Measurements from ENCODE around the gene RPL27A.

The RPL27A gene

DNA sequence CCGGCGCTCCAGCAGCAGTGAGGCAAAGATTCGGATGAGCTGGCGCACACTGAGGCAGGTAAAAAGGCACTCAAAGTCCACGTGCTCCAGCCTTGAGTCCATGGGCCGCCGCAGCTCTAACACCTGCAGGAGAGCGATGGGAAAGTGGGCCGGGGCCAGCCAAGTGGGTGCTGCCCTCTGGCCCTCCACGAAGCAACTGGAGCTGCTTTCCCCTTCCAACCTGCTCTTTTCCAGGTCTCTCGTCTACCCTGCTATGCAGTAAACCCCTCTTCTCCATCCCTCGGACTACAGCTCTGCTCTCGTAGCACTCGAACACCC lies 20.0 kb downstream of the RPL27A start:
- no peak for DNase-seq

DNA sequence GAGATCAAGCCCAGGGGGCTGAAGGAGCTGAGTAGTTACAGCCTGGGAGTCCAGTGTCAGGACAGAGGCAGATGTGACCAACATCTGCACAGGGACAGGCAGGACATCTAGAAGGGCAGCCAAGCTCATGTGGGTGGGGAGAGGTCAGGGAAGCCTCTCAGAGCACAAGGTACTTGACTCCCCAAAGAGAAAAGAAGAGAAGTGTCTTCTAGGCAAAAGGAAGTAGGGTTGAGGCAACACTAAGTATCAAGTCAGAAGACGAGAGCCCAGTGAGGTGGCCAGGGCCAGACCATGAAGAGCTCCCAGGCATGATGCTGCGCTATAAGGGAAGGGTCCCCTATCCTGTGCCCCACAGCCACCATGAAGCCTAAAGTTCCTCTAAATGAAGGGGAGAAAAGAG lies 21.5 kb downstream of the RPL27A start:
- no peak for DNase-seq

DNA sequence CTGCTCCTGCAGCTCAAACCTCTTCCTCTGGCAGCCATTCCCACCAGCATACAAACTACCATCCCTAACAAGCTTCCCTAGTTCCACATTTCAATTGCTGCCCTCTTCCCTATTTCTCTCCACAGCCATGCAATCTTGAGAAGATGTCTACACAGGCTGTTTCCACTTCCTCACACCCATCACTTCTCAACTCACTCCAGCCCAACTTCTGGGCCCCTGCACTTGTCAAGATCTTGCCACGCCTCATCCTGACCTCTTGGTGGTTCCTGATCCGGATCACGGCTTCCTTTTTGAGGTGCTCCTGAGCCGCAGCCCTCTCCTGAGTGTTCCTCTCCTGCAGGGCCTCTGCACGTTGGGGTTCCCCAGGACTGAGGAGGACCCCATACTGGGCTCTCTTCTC lies 22.6 kb downstream of the RPL27A start:
- DNase-seq, result no peak

DNA sequence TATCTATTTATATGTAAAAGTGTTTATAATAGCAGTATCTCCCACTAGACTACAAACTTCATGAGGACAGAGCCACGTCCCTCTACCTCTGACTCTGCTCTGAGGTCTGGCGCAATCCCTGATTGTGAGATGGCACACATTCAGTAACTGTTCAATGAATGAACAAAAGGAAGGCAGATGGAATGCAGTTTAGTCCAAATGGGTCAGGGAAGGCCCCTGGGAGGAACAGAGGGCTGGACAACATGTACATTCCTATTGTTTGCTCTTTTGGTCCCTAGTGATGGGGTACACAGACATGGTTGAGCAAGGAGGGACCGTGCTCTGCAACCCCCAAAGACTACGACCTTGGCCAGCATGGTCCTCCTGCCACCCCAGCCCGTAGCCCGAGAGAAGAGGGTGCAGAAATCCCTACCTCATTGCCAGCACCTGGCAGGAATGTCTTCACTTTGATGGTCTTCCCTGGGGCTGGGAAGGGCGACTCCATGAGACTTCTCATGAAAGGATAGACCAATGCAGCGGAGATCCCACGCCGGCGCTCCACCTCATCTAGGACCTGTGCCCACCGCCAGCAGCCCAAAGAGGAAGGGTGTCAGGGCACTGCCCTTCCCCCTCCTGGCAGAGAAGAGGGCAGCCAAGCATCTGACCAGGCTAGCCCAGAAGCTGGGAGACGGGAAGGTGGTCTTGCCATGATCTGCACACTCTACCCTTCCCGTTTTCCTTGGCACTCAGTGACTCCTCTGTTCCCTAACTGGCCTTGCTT lies 24.3 kb downstream of the RPL27A start:
- no peak for DNase-seq

DNA sequence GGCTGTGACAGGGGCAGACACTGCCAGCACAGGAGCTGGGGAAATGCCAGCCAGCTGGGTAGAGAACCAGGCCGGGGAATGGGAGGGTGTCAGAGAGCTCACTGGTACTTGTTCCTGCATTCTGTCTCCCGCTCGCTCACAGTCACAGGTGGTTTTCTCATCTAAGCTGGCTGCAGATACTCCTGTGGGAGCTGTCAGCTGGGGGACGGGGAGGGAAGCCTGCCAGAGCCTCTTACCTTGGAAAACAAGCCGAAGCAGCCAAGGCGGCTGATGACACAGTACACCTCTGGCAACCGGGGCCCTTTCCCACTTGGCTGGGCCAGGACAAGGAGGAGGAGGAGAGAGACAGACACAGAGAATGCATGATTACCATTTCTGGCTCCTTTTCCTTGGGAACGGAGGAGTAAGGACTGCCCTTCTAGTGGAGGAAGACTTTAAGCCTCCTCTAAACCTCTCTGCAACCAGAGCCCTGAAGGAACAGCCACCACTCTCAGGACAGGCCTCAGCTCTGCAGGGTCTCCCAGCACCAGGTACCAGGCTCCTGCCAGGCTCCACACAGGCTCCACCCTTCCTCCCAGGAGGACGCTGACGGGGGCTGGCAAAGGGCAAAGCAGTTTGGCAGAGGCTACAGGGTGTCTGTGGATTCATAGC lies 25.1 kb downstream of the RPL27A start:
- DNase-seq, result peak; percentile 52

DNA sequence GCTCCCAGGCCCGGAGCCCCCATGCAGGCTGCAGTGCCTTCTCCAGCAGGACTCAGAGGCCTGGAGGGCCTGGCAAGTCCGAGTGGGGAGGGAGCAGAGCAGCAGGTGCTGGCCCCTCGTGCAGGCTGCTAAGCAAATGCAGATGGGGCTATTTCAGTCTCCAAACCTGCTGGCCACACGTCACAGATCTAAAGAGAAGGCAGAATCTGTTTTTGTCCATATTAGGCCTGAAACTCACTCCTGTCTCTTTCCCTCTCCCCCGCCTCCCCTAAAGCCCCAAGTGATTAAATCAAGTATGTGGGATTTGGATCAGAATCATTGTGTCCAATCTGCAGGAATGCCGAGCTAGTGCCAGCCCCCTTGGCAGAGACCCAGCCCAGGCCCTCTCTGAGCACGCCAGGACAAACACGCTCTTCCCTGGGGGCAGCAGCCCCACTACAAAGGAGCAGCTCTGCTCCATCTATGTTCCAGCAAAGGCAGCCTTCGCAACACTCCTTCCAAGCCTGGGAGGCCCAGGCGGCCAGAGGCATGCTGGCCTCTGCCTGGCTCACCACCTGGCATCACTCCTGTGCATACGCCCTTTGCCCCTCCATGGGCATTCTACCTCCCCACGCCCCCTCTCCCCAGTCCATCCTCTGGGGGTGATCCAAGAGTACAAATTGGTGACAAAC lies 26.5 kb downstream of the RPL27A start:
- peak; percentile 55 for DNase-seq

DNA sequence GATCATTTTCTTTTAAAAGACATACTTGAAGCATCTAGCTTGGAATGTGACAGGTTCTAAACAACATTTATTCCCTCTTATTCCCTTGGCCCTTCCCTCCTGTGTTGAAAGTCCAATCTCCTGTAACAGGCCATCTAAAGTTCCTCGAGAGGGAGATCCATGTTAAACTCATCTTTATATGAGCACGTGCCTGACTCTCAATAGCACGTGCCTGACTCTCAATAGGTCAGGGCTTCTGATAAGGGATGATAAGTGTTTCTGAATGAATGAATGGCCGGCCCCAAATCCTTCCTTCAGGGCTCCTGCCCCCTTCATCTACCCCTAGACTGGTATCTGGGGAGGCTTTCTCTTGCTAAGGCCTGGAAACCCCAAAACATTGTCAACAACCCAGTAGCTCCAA lies 27.2 kb downstream of the RPL27A start:
- no peak for DNase-seq

DNA sequence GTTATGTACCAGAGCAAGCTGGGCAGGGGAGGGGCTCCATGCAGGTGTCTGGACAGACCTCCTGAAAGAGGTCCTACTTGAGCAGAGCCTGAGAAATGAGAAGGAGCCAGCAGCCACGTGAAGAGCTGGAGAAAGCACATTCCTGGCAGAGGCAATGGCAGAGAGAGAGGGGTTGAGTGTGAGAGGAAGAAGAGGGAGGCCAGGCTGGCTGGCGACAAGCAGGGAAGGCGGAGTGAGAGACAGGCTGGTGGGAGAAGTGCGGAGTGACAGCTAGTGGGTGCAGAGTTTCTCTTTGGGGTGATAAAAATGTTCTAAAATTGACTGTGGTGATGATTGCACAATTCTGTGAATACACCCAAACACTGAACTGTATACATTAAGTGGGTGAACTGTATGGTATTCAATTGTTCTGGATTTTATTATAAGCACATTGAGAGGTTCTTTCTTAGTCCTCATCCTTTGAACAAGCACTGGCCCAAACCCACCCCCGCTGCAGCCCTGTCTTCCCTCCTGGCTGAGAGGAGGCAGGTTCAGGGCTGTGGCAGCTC lies 29.4 kb downstream of the RPL27A start:
- no peak for DNase-seq

DNA sequence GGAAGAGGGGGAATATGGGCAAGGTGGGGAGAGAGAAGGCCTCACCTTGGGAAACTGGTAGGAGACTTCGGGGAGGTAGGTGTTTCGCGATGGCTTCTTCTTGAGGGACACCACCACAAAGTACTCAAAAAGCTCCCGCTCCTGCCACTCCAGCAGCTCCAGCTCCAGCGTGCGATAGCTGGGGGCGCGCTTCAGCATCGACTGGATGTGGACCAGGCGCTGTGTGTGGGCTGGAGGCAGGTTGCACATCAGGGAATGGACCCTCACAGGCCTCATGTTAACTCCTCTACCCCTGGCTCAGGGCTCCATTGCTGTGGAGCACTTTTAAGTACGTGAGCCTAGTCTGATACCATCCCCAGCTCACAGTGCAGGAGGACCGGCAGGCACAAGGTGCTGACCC lies 29.9 kb downstream of the RPL27A start:
- no peak for DNase-seq

DNA sequence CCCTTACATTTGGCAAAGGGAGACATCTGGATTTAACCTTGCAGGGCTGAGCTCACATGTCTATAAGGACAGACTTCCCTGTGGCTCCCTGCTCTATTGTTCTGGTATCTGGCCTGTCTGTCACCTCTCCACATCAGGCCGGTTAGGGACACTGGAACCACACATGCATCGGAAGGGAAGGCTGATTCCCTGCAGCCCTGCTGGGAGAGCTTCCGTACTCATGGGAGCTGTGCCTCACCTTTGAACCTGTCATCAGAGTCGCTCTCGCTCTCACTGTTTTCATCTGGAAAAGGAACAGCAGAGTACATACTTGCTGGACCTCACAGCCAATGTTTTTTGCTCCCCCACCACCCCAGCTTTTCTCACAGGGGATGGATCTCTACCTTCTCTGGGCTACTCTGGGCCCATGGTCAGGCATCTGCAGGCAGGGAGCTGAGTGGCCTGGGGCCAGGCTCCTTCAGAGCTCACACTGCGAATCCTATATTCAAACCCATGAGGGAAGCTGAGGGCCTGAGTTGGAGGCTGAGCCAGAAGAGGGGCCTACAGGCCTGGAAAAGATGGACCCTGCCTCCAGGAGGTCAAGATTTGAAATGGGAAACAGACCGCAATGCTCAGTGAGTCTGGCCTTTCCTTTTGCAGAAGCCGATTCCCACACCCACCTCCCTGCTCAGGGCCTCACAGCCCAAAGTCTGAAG lies 31.3 kb downstream of the RPL27A start:
- no peak for DNase-seq

DNA sequence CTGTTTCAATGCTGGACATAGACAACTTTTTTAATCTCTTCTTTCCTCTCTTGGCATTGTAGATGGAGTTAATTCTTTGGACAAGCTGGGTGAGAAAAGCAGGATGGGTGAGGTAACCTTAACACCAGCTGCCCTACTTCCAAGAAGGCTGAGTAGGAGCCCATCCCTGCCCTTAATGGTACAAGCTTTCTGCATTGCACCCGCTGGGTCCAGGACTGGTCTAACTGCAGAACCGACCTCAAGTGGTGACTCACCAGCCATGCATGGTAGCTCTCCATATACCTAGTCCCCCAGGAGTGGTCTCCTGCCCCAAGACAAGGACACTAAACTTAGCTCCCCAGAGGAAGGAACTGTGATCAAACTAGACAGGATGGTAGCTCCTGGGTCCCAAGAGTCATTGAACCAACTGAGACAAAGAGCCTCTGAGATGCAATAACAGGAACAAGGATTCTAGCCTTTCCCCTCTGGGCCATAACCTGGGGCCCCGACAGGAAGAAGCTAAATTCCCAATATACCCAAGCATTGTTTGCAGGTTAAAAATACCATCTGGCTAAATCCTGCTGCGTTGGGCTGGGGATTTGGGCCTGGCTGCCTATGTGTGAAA lies 32.1 kb downstream of the RPL27A start:
- DNase-seq, result no peak

DNA sequence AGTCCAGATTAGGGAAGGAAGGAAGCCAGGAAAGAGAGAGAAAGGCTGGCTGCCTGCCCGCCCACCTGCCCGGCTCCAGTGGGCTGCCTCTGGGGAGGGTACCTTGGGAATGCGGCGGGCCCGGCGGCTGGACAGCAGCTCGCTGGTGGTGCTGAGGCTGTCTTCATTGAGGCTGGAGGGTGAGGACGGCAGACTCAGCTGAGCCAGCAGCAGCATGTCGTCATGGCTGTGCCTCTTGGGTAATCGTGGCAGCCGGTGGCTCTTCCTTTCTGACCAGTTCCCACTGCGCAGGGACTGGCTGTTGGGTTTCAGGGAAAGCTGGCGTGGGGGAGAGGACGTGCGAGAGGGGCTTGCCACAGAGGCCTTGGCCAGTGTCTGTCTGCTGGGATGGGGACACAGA lies 32.9 kb downstream of the RPL27A start:
- DNase-seq, result no peak

DNA sequence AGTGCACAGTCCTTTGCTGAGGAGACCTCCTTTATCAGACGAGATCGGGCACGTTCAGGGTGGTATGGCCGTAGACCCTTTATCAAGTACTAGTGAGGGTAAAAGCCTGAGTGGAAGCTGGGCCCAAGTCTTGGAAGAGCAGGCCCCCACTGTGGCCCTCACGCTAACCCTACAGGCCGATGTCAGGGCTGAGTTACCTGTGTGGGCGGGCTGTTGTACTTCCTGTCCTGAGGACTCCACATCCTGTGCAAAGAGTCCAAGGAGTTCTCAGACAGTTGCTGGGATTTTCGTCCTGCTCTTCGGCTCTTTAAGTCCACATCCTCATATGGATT lies 34.9 kb downstream of the RPL27A start:
- no peak for DNase-seq

DNA sequence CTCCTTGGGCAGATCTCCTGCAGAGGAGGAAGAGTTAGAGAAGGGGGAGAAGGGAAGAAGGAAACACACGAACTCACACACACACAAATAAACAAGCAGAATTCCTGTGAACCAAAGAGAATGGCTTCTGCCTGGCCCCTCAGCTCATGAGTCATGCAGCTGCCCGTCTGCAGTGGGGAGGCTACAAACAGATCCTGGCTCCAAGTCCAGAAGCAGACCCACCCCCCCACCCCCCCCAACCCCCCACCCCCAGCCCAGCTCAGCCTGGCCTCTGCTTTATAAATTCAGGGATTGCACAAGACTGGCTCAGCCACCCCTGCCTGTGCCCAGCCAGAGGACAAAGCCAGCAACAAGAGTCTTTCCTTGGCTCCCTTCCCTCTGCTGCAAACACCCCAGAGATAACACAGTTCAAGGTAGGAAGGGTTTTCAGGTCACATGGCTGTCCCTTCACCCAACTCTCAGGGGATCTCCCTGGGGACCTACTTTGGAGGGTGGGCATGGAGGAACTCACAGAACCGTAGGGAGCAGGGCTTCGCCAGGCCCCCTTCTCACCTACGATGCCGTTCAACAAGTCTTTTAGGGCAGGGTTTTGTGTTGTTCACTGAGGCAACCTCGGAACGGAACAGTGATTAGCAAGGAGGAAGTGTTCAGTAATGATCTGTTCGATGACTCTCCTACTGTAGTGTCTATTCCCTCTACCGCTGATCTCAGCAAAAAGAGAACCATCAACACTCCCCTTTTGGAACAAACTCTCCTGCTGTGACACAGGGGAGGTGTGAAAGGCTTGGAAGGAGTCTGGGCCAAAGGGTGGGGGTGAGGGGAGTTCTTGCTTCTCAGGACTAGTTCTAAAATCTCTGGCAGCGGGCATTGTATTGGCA lies 35.5 kb downstream of the RPL27A start:
- peak; percentile 27 for DNase-seq

DNA sequence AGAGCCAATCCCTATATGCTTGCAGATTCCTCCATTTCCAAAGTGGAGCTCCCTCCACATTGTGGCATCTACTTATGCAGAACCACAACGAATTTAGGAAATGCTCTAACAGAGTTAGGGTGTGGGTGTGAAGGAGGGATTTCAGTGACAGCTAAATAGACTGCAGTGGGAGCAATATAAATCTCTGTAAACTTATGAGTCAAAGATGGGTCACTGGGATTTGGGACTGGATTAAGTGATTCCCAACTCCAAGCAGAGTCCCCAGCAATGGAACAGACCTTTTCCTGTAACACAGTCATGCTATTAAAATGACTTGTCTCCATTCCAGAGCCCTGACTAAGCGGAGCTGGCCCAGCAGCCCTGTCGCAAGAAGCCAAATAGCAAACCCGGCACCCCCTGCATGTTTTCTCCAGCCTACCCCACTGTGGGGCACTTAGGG lies 36.6 kb downstream of the RPL27A start:
- no peak for DNase-seq

DNA sequence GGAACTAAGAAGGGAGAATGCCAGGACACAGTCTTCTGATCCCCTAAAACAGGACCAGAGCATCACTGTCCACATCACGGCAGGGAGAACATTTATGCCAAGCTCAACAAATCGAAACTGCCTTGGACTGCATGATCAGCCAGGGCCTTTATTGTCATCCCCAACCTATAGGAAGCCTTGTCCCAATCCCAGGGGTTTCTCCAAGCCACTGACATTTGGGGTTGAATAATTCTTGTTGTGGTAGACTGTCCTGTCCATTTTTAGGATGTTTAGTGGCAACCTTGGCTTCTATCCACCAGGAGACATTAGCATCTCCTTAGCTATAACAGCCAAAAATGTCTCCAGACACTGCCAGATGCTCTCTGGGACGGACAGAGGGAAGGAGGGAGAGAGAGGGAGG lies 37.1 kb downstream of the RPL27A start:
- DNase-seq, result no peak

DNA sequence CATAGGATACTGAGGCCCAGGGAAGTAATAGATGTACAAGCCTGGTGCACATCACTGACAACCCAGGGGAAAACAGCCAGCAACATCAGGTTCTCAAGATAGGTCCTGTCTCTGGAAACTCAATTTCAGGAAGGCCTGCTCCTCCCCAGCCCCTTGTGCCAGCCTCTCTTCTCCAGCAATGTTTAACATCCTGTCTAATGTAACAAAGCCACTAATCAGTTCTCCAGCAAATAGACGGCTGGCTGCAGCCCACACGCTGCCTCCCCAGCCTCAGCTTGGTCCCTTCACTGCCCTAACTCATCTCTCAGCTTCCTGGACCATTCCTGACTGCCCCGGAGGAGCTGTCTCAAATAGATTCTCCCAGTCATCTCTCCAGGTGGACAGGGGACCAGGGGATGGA lies 37.8 kb downstream of the RPL27A start:
- DNase-seq, result no peak

DNA sequence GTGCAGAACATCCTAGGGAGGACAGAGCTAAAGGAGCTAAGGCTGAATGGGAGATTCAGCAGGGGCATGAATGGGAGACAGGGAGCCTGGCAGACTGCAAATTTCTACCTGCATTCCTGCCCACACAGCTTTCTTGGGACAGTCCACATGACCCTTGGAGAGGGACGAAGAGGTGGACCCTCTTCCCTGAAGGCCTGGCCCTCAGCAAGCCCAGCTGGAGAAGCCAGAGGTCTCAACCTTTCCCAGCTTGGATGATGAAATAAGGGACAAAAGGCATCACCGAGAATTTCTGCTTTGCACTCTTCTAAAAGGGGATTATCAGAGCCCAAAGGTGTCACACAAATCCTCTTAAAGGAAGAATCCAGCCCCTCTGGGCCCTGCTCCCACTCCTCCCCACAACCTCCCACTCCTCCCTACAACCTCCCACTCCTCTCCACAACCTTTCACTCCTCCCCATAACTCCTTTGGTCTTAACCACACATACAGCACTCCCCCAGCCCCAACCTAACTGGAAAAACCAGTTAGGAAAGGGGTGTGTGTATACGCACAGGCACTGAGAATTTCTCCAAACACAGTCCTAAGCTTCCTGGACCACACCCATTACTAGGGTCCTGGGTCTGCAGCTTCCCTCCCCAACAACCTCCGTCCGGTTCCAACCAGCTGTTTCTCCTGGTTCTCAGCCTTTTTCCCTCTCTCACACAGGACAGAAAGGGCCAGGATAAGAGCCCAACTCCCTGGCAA lies 38.4 kb downstream of the RPL27A start:
- no peak for DNase-seq

DNA sequence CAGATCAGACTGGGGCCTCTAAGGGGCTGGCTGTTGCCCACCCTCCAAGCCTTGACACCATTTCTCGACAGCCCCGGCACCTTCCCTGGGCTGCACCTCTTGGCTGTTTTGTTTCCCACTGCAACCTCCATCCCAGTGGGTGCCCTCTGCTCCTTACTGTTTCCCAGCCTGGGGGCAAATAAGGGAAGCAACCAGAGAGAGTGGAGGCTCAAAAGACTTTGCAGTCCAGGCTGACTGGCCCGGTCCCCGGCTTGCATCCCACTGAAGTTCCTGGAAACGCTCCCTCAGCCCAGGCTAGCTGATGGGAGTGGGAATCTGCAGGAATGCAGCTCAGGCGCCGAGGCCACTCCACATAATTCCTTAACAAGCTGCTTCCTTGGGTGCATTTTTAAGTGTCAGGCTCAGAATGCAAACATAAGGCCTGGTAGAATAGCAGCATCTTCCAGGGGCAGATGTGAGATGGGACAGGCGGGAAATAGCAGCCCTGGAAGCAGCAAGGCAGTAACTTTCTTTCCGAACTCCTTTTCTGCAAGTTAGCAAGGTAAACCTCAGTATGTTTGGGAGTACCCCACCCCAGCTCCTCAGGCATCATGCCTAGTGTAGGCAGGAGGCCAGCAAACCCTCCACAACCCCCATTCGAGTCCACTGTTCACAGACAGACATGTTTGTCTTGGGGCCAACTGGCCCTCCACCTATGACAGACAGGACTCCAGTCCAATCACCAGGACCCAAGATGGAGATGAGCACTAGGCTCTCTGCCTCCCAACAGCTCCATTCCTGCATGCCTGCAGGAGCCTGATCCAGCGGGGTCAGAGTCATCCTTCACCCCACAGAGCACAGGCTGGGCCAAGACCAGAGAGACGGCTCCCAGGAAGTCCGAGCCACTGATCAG lies 39.3 kb downstream of the RPL27A start:
- DNase-seq, result no peak

DNA sequence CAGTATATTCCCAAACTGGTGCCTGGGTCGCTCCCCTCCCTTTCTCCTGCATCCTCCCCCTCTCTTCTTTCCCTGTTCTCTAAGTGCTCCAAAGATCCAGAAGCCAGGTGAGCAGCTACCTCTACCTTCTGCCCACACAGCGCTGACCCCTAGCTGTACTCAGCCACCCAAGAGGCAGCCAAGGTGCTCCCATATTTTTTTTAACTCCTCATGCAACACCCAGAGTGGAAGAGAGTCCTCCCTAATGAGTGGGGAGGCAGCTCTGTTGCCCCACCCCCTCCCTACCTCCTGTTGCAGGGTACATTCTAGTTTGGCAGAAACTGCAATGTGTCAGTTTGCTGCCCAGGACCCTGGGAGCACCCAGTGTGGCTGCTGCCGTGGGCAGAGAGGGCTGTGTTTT lies 40.2 kb downstream of the RPL27A start:
- DNase-seq, result no peak

Measured in NCI-H446 treated with DMSO at 0.1 percent for 48 hours (cell line).